GM12801 (cell line): Measurements from ENCODE around the gene ASCL3.

Source experiments
- CTCF ChIP-seq: IDR thresholded peaks from one replicate; pipeline ENCODE4 v1.5.1; 2011; ENCODE audit warnings: control low read depth; ENCODE audit not compliant: insufficient read length; ENCODE audit errors: extremely low read depth

ASCL3 gene

GRCh38 chr11:8927233-8927632 is 15.6 kb downstream of the ASCL3 start:
- no peak for TF ChIP-seq CTCF

- TF ChIP-seq CTCF, result no peak
Measured at GRCh38 chr11:8926236-8926635, 16.6 kb downstream of the ASCL3 start.

DNA sequence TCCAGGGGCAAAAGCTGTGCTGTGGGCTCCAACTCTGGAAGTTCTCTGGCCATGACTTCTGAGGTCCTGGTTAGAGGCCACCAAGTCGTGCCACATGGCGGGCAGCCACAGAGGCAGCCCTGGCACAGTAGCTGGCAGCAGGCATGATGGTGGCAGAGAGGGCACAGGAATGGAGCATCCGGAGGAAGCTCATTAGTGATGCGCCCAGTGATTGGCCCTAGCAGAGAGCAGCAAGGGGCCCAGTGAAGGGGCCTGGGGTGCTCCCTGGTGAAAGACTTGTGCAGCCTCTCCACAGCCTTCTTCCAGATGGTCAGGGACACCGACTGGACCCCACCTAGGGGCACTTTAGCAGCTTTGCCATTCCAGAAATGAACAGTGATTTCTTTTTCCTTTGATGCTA is 17.1 kb downstream of the ASCL3 start:
- TF ChIP-seq CTCF, result no peak

DNA sequence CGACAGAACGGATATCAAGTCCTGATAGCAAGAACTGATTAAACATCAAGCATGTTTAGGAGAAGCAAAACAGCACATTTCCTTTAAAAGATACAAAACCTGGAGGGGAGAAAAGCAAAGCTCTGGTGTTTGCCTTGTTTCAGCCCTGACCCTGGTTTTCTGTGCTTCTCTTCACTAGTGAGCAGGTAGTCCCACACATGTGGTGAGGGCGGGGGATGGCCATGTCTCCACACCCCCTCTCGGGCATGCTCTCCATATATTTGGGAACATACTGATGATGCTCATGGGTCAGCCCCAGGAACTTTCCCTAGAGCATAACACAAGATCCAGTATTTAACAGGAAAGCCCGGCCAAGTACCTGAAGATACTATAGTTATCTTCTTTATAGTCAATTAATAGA is 20.1 kb downstream of the ASCL3 start:
- no peak for TF ChIP-seq CTCF

DNA sequence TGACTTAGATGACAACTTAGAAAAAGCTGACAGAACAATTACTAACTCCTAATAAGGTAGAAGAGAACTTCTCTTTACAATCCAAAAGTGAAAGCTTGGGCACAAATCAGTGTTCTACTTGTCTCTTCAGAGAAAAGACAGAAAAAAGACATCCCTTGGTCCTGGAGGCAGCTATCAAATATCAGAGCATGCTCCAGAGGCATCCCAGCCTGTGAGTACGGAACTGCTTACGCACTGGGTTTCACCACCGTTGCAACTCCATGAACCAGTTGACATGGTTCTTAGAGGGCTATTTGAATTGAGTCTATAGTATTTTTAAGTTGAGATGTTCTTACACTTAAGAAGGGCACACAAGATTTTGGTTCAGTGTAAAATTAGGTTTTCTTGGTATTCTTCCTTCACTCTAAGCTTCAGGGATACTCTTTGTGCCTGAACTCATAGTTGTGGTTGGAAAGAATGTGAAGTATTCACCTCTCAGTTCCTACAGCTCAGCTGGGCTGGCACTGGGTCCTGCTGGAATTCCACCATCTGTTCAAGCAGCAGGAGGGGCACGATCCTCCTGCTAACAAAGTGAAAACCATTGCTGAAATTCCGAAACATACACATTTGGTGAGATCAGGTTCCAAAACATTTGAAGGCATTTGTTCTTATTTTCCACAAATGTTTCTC is 25.5 kb downstream of the ASCL3 start:
- no peak for TF ChIP-seq CTCF

DNA sequence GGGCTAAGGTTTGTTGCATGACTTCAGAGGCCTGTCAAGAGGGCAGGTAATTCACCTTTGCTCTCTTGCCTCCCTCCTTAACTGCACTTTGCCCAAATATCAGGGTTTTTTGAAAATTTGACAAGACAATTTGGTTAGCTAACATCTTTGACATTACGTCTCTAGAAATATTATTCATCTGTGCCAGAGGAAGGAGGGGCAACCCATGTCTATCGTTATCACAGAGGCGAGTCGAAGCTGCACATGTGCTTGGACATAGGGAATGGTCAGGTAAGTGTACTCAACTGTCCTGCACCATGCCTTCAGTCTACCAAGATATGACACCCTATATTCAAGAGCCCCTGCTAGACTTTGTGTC is 28.2 kb downstream of the ASCL3 start:
- no peak for TF ChIP-seq CTCF

GRCh38 chr11:8913961-8914660 is 28.7 kb downstream of the ASCL3 start:
- no peak for TF ChIP-seq CTCF
